ENCODE results near the gene USP34. TPM values are rescaled to one million over a fixed set of nuclear protein-coding genes. Genes with fewer than 3 reads are reported as not detected.

Gene USP34
- total and polyA plus RNA-seq, 2 experiments from 2014 or later = 42.4 to 94.5 TPM

GRCh38 chr2:61326423-61326822, 144.5 kb downstream of the USP34 start:
- Histone ChIP-seq H3K4me3 (no peak overlapping the region), H3K4me1 (ENCODE audit: low read depth) (no peaks in the 10 kb centered on the region), H3K36me3 (peaks cover 29% of the 10 kb centered on the region), H3K27me3 (no peaks in the 10 kb centered on the region), H3K9me3 (ENCODE audit: low read depth) (no peaks in the 10 kb centered on the region), H3K27ac (no peak overlapping the region)
- DNase-seq (ENCODE audit: low read depth in 1 of 2, low spot score in 1 of 2) = no peak
- TF ChIP-seq, protein P1, sequence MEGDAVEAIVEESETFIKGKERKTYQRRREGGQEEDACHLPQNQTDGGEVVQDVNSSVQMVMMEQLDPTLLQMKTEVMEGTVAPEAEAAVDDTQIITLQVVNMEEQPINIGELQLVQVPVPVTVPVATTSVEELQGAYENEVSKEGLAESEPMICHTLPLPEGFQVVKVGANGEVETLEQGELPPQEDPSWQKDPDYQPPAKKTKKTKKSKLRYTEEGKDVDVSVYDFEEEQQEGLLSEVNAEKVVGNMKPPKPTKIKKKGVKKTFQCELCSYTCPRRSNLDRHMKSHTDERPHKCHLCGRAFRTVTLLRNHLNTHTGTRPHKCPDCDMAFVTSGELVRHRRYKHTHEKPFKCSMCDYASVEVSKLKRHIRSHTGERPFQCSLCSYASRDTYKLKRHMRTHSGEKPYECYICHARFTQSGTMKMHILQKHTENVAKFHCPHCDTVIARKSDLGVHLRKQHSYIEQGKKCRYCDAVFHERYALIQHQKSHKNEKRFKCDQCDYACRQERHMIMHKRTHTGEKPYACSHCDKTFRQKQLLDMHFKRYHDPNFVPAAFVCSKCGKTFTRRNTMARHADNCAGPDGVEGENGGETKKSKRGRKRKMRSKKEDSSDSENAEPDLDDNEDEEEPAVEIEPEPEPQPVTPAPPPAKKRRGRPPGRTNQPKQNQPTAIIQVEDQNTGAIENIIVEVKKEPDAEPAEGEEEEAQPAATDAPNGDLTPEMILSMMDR (IDR thresholded peaks at IDR 0.05; ENCODE audit: low read depth, low read length) = no peak

DNA sequence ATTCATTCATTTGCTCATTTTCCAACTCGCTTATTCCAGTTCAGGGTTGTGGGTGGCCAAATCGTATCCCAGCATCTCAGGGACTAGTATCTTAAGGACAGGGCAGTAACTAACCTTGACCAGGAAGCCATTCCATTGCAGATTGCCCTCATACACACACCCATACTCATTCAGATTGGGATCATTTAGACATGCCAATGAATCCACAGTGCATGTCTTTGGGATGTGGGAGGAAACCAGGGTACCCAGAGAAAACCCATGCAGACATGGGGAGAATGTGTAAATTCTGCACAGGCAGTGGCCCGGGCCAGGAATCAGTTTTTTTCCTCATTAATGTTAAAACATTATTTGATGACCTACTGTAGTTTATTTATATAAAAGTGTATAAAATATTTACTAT, 150.7 kb downstream of the USP34 start:
- Histone ChIP-seq H3K27me3 (no peaks in the 10 kb centered on the region), H3K36me3 (peaks cover 22% of the 10 kb centered on the region), H3K27ac (no peak overlapping the region), H3K9me3 (ENCODE audit: low read depth) (no peaks in the 10 kb centered on the region), H3K4me3 (no peak overlapping the region), H3K4me1 (ENCODE audit: low read depth) (no peaks in the 10 kb centered on the region)
- TF ChIP-seq, protein P1 (IDR thresholded peaks at IDR 0.05; ENCODE audit: low read depth, low read length) = no peak
- DNase-seq (ENCODE audit: low read depth in 1 of 2, low spot score in 1 of 2) = no peak

DNA sequence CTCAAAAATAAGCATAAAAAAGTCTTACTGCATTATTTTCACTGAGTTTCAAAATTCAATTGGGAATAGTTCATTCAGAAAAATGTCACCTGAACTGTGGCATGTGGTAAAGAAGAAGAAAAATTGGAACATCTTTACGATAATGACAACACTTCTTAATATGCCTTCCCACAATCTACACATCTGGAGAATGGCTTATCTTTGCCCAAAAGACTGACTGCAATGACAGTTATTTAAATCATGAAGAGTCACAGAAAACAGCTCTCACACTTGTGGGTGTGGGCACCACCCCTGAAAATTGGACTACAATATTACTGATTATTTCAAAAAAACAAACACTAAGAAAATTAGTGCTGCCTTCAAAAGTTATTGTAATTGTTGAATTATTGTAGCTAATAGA, 152.3 kb downstream of the USP34 start:
- no peak for DNase-seq (ENCODE audit: low read depth in 1 of 2, low spot score in 1 of 2)
- Histone ChIP-seq H3K27me3 (no peaks in the 10 kb centered on the region), H3K36me3 (peaks cover 35% of the 10 kb centered on the region), H3K4me1 (ENCODE audit: low read depth) (no peaks in the 10 kb centered on the region), H3K27ac (no peak overlapping the region), H3K9me3 (ENCODE audit: low read depth) (no peaks in the 10 kb centered on the region), H3K4me3 (no peak overlapping the region)
- TF ChIP-seq, protein P1 (IDR thresholded peaks at IDR 0.05; ENCODE audit: low read depth, low read length) = no peak

GRCh38 chr2:61295981-61296380, 174.9 kb downstream of the USP34 start:
- TF ChIP-seq, protein P1 (IDR thresholded peaks at IDR 0.05; ENCODE audit: low read depth, low read length) = no peak
- Histone ChIP-seq H3K36me3 (peaks cover 63% of the 10 kb centered on the region), H3K9me3 (ENCODE audit: low read depth) (no peaks in the 10 kb centered on the region), H3K27ac (no peak overlapping the region), H3K27me3 (no peaks in the 10 kb centered on the region), H3K4me3 (no peak overlapping the region), H3K4me1 (ENCODE audit: low read depth) (no peaks in the 10 kb centered on the region)
- DNase-seq (ENCODE audit: low read depth in 1 of 2, low spot score in 1 of 2) = no peak

DNA sequence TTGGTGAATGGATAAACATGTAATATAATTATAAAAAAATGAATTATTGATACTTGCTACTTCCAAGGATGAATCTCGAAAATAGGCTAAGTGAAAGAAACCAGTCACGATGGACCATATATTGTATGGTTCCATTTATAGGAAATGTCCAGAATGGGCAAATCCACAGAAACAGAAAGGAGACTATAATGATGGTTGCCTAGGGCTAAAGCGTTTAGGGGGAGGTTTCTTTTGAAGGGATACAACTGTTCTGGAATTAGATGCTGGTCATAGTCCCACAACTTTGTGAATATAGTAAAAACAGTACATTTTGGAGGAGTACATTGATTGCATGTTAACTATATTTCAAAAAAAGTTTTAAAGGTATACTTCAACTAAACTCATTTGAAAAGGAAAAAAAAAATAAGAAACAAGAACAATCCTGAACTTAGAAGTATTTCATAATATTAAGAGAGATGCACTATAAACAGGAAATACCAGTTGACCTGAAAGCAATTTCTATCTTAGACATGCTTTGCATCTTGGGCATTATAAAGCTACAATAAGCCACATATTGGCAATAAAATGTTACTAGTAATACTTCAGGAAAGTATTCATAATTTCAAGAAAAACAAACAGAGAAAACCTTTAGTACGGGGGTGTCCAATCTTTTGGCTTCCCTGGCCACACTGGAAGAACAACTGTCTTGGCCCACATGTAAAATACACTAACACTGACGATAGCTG, 178.9 kb downstream of the USP34 start:
- no peaks in the 10 kb centered on the region for H3K9me3 ChIP-seq (ENCODE audit: low read depth)
- TF ChIP-seq, protein P1 (IDR thresholded peaks at IDR 0.05; ENCODE audit: low read depth, low read length) = no peak
- H3K36me3 ChIP-seq = peaks cover 58% of the 10 kb centered on the region
- no peaks in the 10 kb centered on the region for H3K4me1 ChIP-seq (ENCODE audit: low read depth)
- no peak for DNase-seq (ENCODE audit: low read depth in 1 of 2, low spot score in 1 of 2)
- H3K4me3 ChIP-seq = no peak overlapping the region
- H3K27ac ChIP-seq = no peak overlapping the region
- no peaks in the 10 kb centered on the region for H3K27me3 ChIP-seq
